NCI-H774 (cell line): ENCODE data around the gene PDGFRB.

Experiments used
- DNase-seq: peaks from one replicate; lab custom pipeline; 2025; lab: John Stamatoyannopoulos, UW

PDGFRB gene

DNA sequence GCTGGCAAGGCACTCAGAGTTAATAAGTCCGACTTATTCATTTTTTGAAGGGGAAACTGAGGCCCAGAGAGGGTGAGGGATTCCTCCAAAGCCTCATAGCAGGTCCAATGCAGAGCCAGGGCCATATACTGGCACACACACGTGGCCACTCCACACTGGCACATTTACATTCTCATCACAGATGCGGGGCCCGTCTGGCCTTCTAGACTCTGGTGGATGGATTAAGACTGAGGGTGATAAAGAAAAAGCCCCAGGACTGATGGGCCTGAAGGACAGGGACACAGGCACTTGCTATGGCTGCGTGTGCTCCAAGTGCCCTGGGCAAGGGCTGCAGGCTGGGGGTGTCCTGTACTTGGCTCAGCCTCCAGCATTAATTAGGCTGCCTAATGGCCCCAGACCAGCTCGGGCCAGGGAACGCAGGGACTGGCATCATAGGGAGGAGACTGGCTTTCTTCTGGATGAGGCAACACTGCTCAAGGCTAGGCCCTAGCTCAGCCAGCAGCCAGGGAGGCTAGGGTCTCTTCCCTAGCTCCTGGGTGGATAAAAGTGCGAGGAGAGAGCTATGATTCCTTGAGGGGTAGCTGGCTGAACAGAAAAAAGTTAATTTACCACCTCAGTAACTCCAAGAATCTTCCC, 40.8 kb downstream of the PDGFRB start:
- no peak for DNase-seq

DNA sequence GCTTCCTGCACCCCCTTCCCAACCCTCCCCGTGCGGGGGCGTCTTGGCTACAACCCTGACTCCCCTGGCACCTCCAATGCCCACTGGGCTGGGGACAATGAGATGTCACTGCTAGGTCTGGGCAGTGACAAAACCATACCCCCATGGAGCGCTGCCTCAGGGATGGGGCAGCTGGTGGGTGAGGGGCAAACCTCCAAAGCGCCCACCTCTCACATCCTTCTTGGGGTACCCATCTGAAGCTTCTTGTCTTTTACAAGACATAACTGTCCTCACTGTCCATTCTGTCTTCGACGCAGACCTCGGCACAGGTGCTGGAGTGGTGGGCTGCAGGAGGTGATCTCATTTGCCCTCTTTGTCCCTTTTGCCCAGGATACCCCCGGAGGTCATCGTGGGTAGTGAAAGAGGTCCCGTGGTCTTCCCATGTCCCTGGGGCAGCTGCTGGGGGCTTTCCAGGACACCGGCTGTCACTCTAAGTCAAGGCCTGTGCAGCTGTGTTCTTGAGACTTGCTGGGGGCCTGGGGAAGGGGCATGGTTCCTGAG, 41.5 kb downstream of the PDGFRB start:
- no peak for DNase-seq

DNA sequence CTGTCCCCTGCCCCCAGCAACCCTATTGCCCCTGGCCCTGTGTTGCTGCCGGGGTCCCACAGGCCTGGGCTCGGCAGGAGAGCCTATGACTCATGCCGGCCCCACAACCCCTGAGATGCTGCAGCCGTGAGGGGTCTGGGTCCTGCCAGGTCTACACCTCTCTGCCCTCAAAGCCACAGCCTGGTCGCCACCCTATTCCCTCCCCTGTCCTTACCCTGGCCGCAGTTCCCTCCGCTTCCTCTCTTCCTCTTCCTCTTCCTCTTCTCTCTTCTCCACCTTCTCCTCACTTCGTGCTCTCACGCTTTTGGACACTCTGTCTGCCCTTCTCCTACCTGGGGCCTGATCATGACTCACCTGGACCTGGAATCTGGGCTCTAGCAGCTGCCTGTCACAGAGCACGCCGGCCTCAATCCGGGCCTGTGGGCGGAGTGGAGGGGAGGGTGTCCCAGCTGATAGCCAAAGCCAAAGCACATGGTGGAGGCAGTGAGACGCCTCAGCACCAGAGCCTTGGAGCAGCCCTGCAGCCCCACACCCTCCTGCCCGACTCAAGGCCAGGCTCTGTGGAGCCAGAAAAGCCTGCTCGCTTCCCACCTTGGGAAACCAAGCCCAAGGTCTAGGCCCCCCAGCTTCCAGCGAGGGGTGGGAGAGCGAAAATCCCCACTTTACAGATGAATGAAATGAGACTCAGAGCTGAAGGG, 42.4 kb downstream of the PDGFRB start:
- no peak for DNase-seq

DNA sequence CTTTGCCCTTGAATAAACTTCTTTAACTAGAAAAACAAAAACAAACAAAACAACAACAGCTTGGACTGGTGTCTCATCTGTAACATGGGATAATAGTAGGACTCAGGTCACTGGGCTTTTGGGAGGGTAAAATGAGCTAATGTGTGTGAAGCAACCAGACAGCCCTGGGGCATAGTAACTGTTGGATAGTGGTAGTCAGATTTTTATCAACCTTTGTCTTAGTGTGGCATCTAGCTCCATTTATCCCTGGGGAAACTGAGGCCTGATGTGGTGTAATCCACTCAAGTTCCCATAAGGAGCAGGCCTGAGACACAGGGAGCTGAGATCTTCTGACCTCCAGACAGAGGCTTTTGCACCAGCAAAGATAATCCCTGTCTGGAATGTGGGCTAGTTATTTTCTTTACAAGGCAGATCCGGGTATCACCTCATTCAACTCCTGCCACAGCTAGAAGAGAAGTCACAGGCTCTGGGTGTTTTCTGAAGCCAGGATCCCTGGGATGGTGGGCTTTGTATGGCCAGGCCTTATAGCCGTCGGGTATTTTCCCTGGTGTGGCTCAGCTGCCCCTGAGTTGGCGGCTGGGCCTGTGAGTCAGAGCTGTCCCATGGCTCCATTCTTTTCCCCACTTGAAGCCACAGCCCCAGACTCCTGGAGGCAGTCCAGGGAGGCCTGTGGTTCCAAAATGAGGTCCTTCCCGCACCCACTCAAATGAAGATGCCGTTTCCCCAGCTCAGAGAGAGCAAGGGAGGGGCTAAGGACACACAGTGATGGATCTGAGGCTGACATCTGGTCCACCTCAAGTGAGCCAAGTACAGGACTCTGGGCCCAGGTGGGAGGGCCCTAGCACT, 43.2 kb downstream of the PDGFRB start:
- no peak for DNase-seq

DNA sequence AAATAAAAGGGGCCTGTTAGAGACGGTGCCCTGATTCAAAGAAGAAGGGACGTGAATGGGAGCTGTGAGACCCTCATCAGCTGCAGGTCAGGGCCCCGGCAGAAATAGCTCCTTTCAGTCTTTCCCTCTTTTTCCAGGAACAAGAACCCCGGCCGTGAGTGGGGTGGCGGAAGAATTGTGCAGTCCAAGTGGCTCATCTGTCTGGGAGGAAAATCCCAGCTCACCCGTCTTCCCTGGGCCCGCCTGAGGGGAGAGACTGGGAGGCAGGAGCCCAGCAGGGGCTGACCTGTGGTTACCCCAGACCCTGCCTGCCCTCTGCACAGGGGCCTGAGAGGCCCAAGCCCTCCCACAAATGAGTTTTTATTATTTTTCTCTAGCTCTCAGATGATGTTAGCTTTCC, 44.5 kb downstream of the PDGFRB start:
- DNase-seq: no peak

DNA sequence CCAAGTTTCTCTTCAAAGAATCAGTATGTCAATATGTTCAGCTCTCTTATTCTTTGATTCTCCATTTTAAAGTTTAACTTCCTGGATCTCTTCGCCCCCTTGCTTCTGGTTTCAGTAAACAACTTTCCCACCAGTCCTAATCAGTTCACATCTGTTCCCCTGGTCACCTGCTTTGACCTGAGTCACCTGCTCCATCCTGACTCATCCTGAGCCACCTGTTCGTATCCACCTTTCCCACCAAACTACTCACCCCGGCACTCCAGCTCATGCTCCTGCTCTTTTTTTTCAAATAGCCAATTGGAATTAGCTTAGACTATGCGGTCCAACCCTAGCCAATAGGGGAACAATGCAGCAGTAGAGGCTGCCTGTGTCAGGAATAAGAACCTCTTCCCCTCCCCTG, 45.7 kb downstream of the PDGFRB start:
- DNase-seq: no peak

DNA sequence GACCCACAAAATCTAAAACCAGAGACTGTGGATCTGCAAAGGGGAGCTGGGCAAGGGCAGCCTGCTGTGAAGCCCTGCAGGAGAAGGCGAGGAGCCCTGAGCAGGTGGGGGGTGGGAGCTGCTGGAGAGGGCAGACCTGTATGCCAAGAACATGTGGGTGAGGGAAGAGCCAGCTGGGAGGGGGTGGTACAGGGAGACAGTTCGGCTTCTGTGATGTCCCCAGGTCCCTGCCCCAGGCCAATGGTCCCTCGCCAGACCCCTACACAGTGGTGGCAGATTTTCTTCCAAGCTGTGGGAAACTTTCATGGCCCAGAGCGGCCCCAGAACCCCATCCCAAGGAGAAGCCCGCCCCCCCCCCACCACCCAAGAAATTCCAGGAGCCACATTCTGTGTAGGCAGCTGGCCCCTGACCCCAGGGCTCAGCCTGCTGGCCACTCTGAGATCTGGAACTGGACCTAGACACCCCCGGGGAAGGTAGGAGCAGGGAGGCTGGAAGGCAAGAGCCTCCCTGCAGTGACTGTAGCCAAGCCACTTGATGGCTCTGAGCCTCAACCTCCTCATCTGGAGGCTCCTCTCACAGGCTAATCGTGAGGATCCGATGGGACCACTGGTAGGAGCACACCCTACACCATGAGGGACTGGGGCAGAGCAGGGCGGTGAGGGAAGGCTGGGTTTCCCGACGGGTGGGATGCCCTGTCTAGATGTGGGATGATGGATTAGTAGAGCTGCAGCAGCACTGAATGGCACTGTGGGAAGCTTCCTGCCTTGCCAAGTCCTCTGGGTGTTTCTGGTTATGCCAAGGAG, 46.7 kb downstream of the PDGFRB start:
- DNase-seq: no peak

DNA sequence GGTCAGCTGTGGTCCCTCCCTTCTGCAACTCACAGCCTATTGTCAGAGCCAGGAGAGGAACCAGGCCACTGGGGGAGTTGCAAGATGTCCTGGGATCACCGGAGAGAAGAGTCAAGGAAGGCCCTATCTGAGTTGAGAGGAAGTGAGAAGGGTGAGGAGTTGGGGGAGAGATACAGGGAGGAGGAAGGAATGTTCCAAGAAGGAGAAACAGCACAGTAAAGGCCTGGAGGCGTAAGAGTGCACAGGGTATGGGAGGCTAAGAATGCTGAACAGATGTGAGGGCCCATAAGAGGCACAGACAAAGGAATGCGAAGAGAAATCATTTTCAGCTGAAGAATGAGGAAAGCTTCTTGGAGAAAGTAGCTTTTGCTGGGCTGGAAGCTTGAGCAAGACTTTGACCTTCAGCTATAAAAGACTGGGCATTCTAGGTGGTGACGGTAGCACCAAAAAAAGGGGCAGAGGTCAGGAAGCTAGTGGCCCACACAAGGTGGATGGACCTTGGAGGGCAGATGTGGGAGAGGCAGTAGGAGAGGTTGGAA, 47.7 kb downstream of the PDGFRB start:
- DNase-seq: no peak

DNA sequence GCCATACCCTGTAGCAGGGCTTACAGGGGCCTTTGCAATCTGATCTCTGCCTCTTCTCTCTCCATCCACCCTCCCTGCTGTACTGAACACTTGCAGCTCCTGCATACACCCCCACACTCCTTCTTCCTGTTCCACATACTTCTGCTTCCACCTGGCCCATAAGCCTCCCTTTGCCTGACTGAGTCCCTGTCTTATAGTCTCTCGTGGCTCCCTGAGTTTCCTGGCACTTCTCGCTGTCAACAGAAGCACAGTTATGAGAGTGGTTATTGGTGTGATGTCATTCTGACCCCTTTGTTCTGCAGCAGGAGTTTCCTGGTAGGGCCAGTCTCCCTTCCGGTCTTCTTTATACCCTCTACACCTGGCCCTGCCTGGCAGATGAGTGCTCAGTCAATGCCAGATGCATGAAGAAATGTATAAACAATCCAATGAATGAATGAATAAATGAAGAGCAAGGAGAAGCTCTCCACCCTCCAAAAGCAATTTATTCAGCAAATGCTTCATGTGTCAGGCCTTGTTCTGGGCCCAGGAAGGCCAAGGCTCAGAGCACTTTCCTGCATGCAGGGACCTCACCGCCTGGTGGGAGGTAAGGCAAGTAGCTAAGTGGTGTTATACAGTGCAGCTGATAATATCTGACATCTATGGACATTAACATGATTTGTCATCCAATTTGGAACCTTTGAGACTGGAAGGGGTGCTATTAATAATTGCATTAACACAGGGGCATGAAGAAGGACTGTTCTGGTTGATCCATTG, 48.8 kb downstream of the PDGFRB start:
- peak; percentile 59 for DNase-seq

DNA sequence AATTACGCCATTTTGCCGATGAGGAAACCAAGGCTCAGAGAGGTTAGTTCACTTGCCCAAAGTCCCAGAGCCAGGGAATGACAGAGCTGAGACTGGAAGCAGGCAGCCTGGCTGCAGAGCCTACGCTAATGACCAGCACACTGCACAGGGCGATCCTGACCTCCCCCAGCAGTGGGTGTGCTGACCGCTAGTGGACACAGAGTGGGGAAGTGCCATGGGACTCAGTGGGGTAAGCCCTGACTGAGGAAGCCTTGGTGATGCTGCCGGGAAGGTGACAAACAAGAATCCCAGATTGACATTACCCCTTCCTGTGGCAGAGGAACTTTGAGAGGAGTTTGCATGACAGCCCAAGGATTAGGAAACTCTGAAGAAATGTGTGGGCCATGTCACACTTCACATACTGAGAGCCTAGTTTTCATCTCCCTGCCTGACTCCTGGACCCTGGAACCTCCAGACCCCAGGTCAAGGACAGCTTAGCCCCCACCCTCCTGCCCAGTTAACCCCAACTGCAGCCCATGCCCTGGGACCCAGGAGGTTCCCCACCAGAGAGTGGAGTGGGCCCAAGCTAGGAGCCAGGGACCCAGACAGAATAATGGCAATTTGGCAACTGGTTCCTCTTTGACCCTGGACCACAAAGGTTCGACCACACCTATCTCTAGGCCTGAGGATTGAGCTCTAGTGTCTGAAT, 49.6 kb downstream of the PDGFRB start:
- DNase-seq: no peak

DNA sequence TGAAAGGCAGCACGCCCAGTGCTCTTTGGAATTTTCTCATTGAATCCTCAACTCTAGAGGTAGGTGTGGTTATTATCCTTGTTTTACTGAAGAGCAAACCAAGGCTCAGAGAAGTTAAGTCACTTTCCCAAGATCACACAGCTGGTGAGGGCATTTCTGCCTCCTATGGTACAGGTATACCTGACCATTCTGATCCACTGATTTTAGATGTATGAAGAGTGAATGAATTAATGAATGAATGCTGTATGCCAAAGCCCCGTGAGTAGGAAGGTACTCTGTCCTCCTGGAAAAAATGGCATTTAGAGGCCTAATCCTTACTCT, 51.1 kb downstream of the PDGFRB start:
- DNase-seq: no peak

DNA sequence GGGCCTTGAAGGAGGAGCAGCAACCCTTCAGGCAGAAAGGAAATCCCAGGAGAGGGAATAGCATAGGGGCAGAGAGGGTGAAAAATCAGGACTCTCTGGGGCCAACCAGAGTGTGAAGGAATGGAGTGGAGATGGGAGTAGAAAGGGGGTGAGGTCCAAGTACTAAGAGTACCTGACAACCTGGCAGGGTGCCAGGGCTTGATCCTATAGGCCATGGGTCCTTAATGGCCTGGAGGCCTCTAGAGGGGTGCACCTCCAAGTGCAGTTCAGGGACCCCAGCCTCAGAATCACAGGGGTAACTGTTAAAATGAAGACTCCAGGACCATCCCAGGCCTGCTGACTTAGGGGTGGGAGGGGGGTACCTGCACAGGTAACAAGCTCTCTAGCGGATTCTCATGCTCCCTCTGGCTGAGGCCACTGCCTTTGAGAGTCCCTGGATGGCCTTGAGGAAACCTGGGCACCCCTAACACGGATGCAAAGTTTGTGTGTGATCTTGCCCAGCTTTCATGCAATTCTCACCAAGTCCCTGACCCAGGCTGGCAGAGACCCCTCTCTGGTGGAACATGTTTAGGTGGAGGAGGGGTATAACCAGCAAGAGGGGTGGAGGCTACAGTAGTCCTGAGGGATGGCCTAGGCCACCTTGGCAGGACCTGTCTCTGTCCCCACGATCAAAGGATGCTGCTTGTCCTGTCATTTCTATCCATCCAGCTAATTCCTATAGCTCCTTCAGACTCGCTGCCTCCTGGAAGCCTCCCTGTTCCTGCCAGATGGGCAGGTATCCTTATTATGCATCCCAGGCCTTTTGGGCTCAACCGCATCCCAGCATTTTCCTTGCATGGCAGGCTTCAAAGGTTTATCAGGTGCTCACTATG, 51.7 kb downstream of the PDGFRB start:
- DNase-seq: no peak

DNA sequence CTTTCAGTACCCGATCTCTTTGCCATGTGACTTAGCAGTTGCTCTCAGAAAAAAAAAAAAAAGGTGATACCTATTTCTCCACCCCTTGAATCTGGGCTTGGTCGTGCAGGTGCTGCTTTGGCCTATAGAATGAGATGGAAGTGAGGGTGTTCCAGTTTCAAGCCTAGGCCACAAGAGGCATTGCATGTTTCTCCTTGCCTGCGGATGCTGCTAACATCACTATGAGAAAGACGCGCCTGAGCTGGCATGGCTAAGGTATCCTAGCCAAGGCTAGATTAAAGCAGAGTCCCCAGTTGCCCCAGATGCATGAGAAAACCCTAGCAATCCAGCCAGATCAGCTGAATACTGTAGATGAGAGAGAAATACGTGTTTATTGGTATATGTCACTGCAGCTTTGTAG, 54.6 kb downstream of the PDGFRB start:
- DNase-seq: no peak

DNA sequence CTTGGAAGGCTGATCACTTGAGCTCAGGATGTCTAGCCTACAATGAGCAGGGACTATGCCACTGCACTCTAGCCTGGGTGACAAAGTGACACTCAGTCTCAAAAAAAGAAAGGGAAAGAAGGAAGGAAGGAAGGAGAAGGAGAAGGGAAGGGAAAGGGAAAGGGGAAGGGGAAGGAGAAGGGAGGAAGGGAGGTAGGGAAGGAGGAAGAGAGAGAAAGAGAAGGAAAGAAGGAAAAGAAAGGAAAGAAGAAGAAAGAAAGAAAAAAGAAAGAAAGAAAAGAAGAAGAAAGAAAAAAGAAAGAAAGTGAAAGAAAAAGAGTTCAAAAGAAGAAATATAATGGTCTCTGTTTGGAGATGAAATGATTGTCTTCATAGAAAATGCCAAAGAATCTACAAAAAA, 58.5 kb downstream of the PDGFRB start:
- DNase-seq: no peak

DNA sequence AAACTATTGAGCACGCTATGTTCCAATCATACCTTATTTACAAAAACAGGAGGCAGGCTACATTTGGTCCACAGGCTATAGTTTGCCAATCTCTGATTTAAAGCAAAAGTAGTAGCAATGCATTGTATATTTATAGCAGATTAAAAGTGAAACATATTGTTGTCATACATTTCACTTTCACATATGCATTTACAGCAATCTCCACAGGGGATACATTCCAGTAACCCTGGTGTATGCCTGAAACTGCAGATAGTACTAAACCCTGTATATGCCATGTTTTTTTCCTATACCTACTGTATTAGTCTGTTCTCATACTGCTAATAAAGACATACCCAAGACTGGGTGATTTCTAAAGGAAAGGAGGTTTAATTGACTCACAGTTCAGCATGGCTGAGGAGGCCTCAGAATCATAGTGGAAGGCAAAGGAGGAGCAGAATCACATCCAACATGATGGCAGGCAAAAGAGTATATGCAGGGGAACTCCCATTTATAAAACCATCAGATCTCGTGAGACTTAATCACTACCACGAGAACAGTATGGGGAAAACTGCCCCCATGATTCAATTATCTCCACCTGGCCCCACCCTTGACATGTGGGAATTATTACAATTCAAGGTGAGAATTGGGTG, 63.4 kb downstream of the PDGFRB start:
- no peak for DNase-seq

DNA sequence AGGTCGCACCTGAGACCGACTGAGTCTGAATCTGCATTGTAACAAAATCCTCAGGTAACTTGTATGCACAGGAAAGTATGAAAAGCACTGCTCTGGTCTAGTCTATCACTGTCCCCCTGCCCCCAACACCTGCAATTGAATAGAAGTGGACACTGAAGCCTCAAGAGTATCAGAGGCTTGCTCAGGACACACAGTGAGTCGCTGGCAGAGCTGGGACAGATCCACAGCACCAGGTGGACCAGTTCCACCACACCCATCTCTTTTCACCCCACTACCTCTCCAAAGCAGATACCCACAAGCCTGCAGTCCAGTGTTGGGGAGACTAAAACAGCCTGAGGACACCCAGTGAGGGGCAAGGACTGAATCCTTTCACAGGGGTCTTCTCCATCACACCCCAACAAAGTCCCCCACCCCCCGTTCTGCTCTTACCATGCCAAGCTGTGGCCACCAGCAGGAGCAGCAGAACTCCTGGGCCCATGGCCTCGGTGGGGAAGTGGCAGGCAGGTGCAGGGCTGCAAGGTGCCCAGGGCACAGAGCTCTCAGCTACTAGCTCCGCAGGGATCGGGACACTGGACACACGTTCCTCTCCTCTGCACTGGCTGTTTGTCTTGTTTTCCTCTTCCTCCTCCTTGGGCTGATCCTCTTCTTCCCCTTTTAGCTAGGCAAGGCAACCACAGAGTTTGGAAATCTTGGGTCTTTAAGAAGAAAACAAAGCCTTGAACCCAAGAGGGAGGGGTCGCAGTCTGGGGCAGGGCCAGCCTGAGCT, 69.5 kb downstream of the PDGFRB start, which contains the start of gene CSF1R:
TSS of gene CSF1R (minus strand) at position 605 of the 766 bp plus-strand sequence. CDS start at position 478, 127 bp downstream.
- no peak for DNase-seq

DNA sequence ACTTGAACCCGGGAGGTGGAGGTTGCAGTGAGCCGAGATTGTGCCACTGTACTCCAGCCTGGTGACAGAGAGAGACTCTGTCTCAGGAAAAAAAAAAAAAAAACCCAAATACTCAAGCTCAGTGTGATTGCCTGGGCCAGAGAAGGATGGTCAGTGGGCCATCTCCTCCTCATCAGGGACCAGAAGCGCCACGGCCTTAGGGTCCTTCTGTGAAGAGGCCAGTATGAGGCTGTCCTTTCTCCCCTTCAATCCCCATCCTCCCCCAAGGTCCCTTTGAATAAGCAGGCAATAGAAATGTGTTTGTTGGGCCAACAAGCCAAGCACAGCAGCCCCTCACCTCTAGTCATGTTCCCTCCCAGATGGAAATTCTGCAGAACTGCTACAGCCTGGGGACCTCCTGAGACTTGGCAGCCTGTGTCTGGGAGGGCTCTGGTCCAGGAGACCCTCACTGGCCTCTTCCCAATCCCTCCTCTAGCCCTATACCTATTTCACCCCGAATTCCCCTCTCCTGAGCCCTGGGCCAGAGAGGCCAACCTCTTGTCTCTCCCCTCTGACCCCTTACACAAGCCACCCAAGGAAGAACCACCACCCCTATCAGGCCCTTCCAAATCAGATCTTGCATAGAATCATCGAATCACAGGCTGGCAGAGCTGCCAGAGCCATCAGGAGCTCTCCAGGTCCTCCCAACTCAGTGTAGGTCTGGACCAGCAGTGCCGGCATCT, 70.3 kb downstream of the PDGFRB start:
- DNase-seq: no peak
